ENCODE results near the gene EPOP. TPM values are rescaled to one million over a fixed set of nuclear protein-coding genes. Genes with fewer than 3 reads are reported as not detected.

The EPOP gene
- total RNA-seq (2021; fragmentation: NEBNext Ultra II Directional; extraction: Animal tissue kit (Norgen Biotek cat#: 25700)), result 1 to 10 TPM in 5 of 6 experiments, under 1 TPM in 1; 0.95 to 1.4 (median 1.3) TPM
- long read RNA-seq, result 0 reads

- H3K27me3 Mint-ChIP-seq (ENCODE audit: insufficient read depth), result peaks cover 18% of the 10 kb centered on the region
- H3K4me3 Mint-ChIP-seq, result peak within 1 kb of the TSS; percentile 65
- H3K4me1 Mint-ChIP-seq (ENCODE audit: low read depth), result peaks cover 33% of the 10 kb centered on the region
- peak; percentile 64 for DNase-seq
- H3K9me3 Mint-ChIP-seq, result no peaks in the 10 kb centered on the region
- peak within 1 kb of the TSS; percentile 51; the same call in 1 of the 2 replicates for H3K27ac Mint-ChIP-seq
- no peak for TF ChIP-seq CTCF (IDR thresholded peaks at IDR 0.05)
- no peaks in the 10 kb centered on the region for H3K36me3 Mint-ChIP-seq (ENCODE audit: low read depth)
These were observed at the start of gene EPOP for GRCh38 chr17:38674749-38675615. EPOP (minus strand) TSS chr17:38674957; CDS start chr17:38674495, 462 bp downstream.

- Mint-ChIP-seq H3K36me3 (ENCODE audit: low read depth) (peaks cover 14% of the 10 kb centered on the region), H3K4me3 (no peak overlapping the region), H3K27ac (no peak overlapping the region), H3K4me1 (ENCODE audit: low read depth) (no peaks in the 10 kb centered on the region), H3K27me3 (ENCODE audit: insufficient read depth) (no peaks in the 10 kb centered on the region; the same call in 1 of the 2 replicates), H3K9me3 (no peaks in the 10 kb centered on the region)
- TF ChIP-seq CTCF (IDR thresholded peaks at IDR 0.05), result no peak
- no peak for DNase-seq
These were observed 47.0 kb upstream of the EPOP start for GRCh38 chr17:38721802-38722201.

GRCh38 chr17:38720941-38721340 is 46.2 kb upstream of the EPOP start:
- Mint-ChIP-seq H3K4me1 (ENCODE audit: low read depth) (no peaks in the 10 kb centered on the region), H3K4me3 (no peak overlapping the region), H3K27me3 (ENCODE audit: insufficient read depth) (no peaks in the 10 kb centered on the region; the same call in 1 of the 2 replicates), H3K9me3 (no peaks in the 10 kb centered on the region), H3K36me3 (ENCODE audit: low read depth) (peaks cover 16% of the 10 kb centered on the region), H3K27ac (no peak overlapping the region)
- TF ChIP-seq CTCF (IDR thresholded peaks at IDR 0.05), result no peak
- no peak for DNase-seq

GRCh38 chr17:38719943-38720641 is 45.3 kb upstream of the EPOP start:
- Mint-ChIP-seq H3K9me3 (no peaks in the 10 kb centered on the region), H3K4me1 (ENCODE audit: low read depth) (no peaks in the 10 kb centered on the region), H3K36me3 (ENCODE audit: low read depth) (peaks cover 19% of the 10 kb centered on the region), H3K27ac (no peak overlapping the region), H3K27me3 (ENCODE audit: insufficient read depth) (no peaks in the 10 kb centered on the region; the same call in 1 of the 2 replicates), H3K4me3 (no peak overlapping the region)
- DNase-seq, result no peak
- no peak for TF ChIP-seq CTCF (IDR thresholded peaks at IDR 0.05)

- no peak for TF ChIP-seq CTCF (IDR thresholded peaks at IDR 0.05)
- peaks cover 19% of the 10 kb centered on the region for H3K36me3 Mint-ChIP-seq (ENCODE audit: low read depth)
- DNase-seq, result no peak
- no peak overlapping the region for H3K4me3 Mint-ChIP-seq
- no peak overlapping the region for H3K27ac Mint-ChIP-seq
- H3K9me3 Mint-ChIP-seq, result no peaks in the 10 kb centered on the region
- no peaks in the 10 kb centered on the region; the same call in 1 of the 2 replicates for H3K27me3 Mint-ChIP-seq (ENCODE audit: insufficient read depth)
- no peaks in the 10 kb centered on the region for H3K4me1 Mint-ChIP-seq (ENCODE audit: low read depth)
These were observed 44.7 kb upstream of the EPOP start for GRCh38 chr17:38719289-38719942.
